ENCODE data around the gene PRM1. TPM values are rescaled to one million over a fixed set of nuclear protein-coding genes. Genes with fewer than 3 reads are reported as not detected.

Gene PRM1
- total RNA-seq, 1 donor from 2014 or later = not detected

GRCh38 chr16:11234884-11235702 lies 46.0 kb downstream of the PRM1 start:
- H3K27me3 ChIP-seq (ENCODE audit: control insufficient read depth, insufficient read depth, low read length) = no peaks in the 10 kb centered on the region
- H3K4me3 ChIP-seq (ENCODE audit: low read depth, low read length) = no peak overlapping the region
- DNase-seq (ENCODE audit: low read depth) (no peak), FAIRE-seq (no peak)
- TF ChIP-seq CTCF (IDR thresholded peaks at IDR 0.05; ENCODE audit: insufficient read depth, low read length, severe bottlenecking) = no peak
- H3K36me3 ChIP-seq (ENCODE audit: control insufficient read depth, insufficient read depth, low read length) = no peaks in the 10 kb centered on the region

GRCh38 chr16:11233727-11234376 lies 47.3 kb downstream of the PRM1 start:
- Histone ChIP-seq H3K36me3 (ENCODE audit: control insufficient read depth, insufficient read depth, low read length) (no peaks in the 10 kb centered on the region), H3K4me3 (ENCODE audit: low read depth, low read length) (no peak overlapping the region), H3K27me3 (ENCODE audit: control insufficient read depth, insufficient read depth, low read length) (no peaks in the 10 kb centered on the region)
- DNase-seq (ENCODE audit: low read depth) (no peak), FAIRE-seq (no peak)
- TF ChIP-seq CTCF (IDR thresholded peaks at IDR 0.05; ENCODE audit: insufficient read depth, low read length, severe bottlenecking) = no peak

GRCh38 chr16:11232852-11233726 lies 48.0 kb downstream of the PRM1 start:
- no peak for DNase-seq (ENCODE audit: low read depth)
- TF ChIP-seq CTCF (IDR thresholded peaks at IDR 0.05; ENCODE audit: insufficient read depth, low read length, severe bottlenecking) = no peak
- Histone ChIP-seq H3K27me3 (ENCODE audit: control insufficient read depth, insufficient read depth, low read length) (no peaks in the 10 kb centered on the region), H3K4me3 (ENCODE audit: low read depth, low read length) (no peak overlapping the region), H3K36me3 (ENCODE audit: control insufficient read depth, insufficient read depth, low read length) (no peaks in the 10 kb centered on the region)
- no peak for FAIRE-seq

GRCh38 chr16:11232302-11232851 lies 48.8 kb downstream of the PRM1 start:
- Histone ChIP-seq H3K36me3 (ENCODE audit: control insufficient read depth, insufficient read depth, low read length) (no peaks in the 10 kb centered on the region), H3K27me3 (ENCODE audit: control insufficient read depth, insufficient read depth, low read length) (no peaks in the 10 kb centered on the region), H3K4me3 (ENCODE audit: low read depth, low read length) (no peak overlapping the region)
- FAIRE-seq = no peak
- DNase-seq (ENCODE audit: low read depth) = no peak
- no peak for TF ChIP-seq CTCF (IDR thresholded peaks at IDR 0.05; ENCODE audit: insufficient read depth, low read length, severe bottlenecking)

GRCh38 chr16:11231367-11231970 lies 49.7 kb downstream of the PRM1 start:
- Histone ChIP-seq H3K4me3 (ENCODE audit: low read depth, low read length) (no peak overlapping the region), H3K36me3 (ENCODE audit: control insufficient read depth, insufficient read depth, low read length) (no peaks in the 10 kb centered on the region), H3K27me3 (ENCODE audit: control insufficient read depth, insufficient read depth, low read length) (no peaks in the 10 kb centered on the region)
- FAIRE-seq (no peak), DNase-seq (ENCODE audit: low read depth) (no peak)
- no peak for TF ChIP-seq CTCF (IDR thresholded peaks at IDR 0.05; ENCODE audit: insufficient read depth, low read length, severe bottlenecking)

Measured in bronchial epithelial cell (primary cell).